HL-60 (cell line): ENCODE data around the gene MICU1.

Source experiments
- DNase-seq, 2 experiments: peaks; one replicate each; pipeline ENCODE4 v3.0.0-alpha.2; 2010 to 2020; ENCODE audit warnings: low read depth in 1 of 2, low spot score in 1 of 2
- H3K27ac ChIP-seq: fragments of 250-450 bp; sonication (Bioruptor Pico); replicated peaks from 2 replicates; pipeline ENCODE4 v1.5.1; 2020; ENCODE audit warnings: mild to moderate bottlenecking, moderate library complexity
- H3K27me3 ChIP-seq: fragments of 250-450 bp; sonication (Bioruptor Pico); 2 replicates; pipeline ENCODE4 v1.5.1; 2021; ENCODE audit warnings: mild to moderate bottlenecking, moderate library complexity; ENCODE audit not compliant: insufficient read depth, poor library complexity, severe bottlenecking
- H3K4me3 ChIP-seq: replicated peaks from 2 replicates; pipeline ENCODE4 v1.5.1; 2011; ENCODE audit warnings: mild to moderate bottlenecking, control low read depth, low read length; ENCODE audit not compliant: insufficient read depth
- GABPA ChIP-seq: IDR thresholded peaks from 2 replicates; pipeline ENCODE4 v1.6.1; 2012; ENCODE audit warnings: low read depth
- POLR2AphosphoS5 ChIP-seq: IDR thresholded peaks from 2 replicates; pipeline ENCODE4 v1.6.1; 2012; ENCODE audit warnings: low read depth
- SPI1 ChIP-seq: IDR thresholded peaks from 2 replicates; pipeline ENCODE4 v1.6.1; 2012; ENCODE audit warnings: low read depth, mild to moderate bottlenecking, borderline replicate concordance
- TF ChIP-seq, protein P1 (sequence below): IDR thresholded peaks from 2 replicates; pipeline ENCODE4 v1.6.1; 2012; ENCODE audit warnings: low read depth; ENCODE audit not compliant: insufficient replicate concordance
- TF ChIP-seq, protein P2 (sequence below): IDR thresholded peaks from one replicate; pipeline ENCODE4 v1.5.1; 2011; ENCODE audit warnings: low read length, control low read depth, inconsistent platforms; ENCODE audit not compliant: insufficient read depth

The MICU1 gene

GRCh38 chr10:72331575-72332422 is 294.1 kb downstream of the MICU1 start:
- Histone ChIP-seq H3K27ac (peak overlapping the region; percentile 90), H3K4me3 (0 out of 2 replicates have a peak overlapping the region, but pooled peaks have one; percentile 15), H3K27me3 (no peaks in the 10 kb centered on the region)
- peak; percentile 97 to 99 for DNase-seq
- TF ChIP-seq, protein P1, sequence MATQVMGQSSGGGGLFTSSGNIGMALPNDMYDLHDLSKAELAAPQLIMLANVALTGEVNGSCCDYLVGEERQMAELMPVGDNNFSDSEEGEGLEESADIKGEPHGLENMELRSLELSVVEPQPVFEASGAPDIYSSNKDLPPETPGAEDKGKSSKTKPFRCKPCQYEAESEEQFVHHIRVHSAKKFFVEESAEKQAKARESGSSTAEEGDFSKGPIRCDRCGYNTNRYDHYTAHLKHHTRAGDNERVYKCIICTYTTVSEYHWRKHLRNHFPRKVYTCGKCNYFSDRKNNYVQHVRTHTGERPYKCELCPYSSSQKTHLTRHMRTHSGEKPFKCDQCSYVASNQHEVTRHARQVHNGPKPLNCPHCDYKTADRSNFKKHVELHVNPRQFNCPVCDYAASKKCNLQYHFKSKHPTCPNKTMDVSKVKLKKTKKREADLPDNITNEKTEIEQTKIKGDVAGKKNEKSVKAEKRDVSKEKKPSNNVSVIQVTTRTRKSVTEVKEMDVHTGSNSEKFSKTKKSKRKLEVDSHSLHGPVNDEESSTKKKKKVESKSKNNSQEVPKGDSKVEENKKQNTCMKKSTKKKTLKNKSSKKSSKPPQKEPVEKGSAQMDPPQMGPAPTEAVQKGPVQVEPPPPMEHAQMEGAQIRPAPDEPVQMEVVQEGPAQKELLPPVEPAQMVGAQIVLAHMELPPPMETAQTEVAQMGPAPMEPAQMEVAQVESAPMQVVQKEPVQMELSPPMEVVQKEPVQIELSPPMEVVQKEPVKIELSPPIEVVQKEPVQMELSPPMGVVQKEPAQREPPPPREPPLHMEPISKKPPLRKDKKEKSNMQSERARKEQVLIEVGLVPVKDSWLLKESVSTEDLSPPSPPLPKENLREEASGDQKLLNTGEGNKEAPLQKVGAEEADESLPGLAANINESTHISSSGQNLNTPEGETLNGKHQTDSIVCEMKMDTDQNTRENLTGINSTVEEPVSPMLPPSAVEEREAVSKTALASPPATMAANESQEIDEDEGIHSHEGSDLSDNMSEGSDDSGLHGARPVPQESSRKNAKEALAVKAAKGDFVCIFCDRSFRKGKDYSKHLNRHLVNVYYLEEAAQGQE = no peak
- TF ChIP-seq GABPA (no peak), SPI1 (no peak), POLR2AphosphoS5 (peak; percentile 97)
- TF ChIP-seq, protein P2, sequence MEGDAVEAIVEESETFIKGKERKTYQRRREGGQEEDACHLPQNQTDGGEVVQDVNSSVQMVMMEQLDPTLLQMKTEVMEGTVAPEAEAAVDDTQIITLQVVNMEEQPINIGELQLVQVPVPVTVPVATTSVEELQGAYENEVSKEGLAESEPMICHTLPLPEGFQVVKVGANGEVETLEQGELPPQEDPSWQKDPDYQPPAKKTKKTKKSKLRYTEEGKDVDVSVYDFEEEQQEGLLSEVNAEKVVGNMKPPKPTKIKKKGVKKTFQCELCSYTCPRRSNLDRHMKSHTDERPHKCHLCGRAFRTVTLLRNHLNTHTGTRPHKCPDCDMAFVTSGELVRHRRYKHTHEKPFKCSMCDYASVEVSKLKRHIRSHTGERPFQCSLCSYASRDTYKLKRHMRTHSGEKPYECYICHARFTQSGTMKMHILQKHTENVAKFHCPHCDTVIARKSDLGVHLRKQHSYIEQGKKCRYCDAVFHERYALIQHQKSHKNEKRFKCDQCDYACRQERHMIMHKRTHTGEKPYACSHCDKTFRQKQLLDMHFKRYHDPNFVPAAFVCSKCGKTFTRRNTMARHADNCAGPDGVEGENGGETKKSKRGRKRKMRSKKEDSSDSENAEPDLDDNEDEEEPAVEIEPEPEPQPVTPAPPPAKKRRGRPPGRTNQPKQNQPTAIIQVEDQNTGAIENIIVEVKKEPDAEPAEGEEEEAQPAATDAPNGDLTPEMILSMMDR = peak; percentile 4

DNA sequence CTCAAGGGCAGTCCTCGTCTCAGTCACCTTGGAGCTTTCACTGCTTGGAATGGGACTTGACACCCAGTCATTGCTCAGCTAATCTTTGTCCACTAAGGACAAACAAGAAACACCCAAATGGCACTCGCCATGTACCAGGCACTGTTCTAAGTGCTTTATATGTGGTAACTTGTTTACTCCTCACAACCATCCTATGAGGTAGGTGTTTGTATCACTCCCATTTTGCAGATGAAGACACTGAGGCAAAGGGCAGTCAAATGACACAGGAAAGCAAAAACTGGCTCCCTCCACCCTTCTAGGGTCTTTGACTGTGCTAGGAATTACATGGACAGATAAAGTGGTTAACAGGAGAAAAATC is 295.8 kb downstream of the MICU1 start:
- Histone ChIP-seq H3K4me3 (no peak overlapping the region), H3K27ac (peak overlapping the region; percentile 90), H3K27me3 (no peaks in the 10 kb centered on the region)
- no peak for DNase-seq
- TF ChIP-seq, protein P2 = no peak
- TF ChIP-seq, protein P1 = no peak
- TF ChIP-seq SPI1 (no peak), GABPA (no peak), POLR2AphosphoS5 (no peak)

DNA sequence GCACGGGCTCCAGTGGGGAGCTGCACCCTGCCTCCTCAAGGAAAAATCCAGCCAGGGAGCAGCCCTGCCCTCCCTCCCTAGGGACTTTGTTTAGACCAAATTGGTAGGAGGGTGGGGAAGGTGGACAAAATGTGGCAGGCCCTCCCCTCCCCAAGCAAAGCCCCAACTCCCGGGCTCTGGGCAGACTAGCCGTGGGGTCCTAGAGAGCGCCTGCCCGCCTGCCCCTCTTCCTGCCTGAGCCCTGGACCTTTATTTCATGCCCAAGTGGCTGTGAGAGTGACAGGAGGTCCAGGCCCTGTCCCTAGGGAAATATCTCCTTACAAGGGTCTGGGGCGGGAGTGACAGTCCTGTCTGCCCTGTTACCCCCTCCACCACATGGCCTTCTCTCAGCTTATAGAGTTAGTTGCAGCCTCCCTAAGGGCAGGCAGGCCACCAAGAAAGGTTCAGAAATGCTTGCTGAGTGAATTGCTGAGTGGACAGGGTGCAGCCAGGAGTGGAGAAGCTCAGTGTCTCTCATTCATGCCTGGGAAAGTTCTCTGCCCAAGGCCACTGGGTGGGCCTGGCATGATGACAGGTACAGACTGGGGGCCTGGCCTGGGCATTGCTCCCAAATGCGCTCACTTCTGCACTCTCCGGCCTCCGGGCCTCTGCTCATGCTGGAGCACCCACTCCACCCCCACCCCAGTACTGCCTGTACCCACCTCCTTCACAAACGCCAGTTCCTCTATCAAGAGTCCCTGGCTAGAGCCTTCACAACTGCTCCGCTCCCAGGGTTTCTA is 296.4 kb downstream of the MICU1 start:
- peak overlapping the region; percentile 90 for H3K27ac ChIP-seq
- DNase-seq = peak in 1 of 2 experiments; percentile 80
- no peak overlapping the region for H3K4me3 ChIP-seq
- TF ChIP-seq SPI1 = peak; percentile 83; the same call in 1 of the 2 replicates
- TF ChIP-seq GABPA = no peak
- TF ChIP-seq, protein P1 = no peak
- peak; percentile 33; the same call in 1 of the 2 replicates for TF ChIP-seq POLR2AphosphoS5
- TF ChIP-seq, protein P2 = no peak
- H3K27me3 ChIP-seq = no peaks in the 10 kb centered on the region
